B cell (primary cell): ENCODE results near the gene REN.

Experiments used
- EZH2 ChIP-seq: IDR thresholded peaks from 2 replicates; pipeline ENCODE4 v1.6.1; 2012; ENCODE audit warnings: borderline replicate concordance, low read depth, mild to moderate bottlenecking, moderate library complexity, low read length; ENCODE audit not compliant: insufficient read depth, poor library complexity, severe bottlenecking
- TF ChIP-seq, protein P1 (sequence below): fragments of 200-600 bp; IDR thresholded peaks from one replicate; pipeline ENCODE4 v1.8.0; 2022; ENCODE audit warnings: antibody characterized with exemption, mild to moderate bottlenecking

DNA sequence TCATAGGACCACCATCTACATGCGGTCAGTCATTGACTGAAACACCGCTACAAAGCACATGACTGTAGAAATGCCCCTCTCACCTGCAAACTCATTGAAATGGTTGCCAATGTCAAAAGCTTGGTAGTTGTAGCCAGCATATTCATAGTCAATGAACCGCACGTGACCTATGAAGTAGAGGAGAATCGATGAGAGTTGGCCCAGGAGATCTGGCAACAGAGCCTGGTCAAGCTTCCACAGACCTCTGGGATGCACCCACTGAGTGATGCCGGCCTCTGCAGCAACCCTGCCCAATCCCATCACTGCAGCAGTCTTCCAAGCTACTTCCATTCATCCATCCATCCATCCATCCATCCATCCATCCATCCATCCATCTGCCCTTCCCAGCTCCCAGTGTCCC, 26.2 kb downstream of the REN start:
- TF ChIP-seq, protein P1, sequence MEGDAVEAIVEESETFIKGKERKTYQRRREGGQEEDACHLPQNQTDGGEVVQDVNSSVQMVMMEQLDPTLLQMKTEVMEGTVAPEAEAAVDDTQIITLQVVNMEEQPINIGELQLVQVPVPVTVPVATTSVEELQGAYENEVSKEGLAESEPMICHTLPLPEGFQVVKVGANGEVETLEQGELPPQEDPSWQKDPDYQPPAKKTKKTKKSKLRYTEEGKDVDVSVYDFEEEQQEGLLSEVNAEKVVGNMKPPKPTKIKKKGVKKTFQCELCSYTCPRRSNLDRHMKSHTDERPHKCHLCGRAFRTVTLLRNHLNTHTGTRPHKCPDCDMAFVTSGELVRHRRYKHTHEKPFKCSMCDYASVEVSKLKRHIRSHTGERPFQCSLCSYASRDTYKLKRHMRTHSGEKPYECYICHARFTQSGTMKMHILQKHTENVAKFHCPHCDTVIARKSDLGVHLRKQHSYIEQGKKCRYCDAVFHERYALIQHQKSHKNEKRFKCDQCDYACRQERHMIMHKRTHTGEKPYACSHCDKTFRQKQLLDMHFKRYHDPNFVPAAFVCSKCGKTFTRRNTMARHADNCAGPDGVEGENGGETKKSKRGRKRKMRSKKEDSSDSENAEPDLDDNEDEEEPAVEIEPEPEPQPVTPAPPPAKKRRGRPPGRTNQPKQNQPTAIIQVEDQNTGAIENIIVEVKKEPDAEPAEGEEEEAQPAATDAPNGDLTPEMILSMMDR: no peak
- no peak for TF ChIP-seq EZH2
